ENCODE measurements around the gene RAB23.

RAB23 gene

DNA sequence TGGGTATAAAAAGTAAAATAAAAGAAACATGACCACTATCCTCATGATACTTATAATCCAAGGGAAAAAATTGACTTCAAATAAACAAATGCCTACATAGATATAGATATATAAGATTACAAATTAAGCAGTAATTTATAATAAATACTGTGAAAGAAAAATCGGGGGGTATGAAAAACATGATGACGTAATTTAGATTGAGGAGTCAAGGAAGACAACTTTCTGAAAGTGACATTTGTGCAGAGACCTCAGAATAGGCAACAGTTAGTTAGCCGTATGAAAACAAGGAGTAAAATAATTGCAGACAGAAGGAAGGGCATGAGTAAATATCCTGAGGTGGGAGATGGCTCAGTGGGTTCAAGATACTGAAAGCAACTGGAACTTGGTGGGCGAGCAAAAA, 28.2 kb upstream of the RAB23 start:
- Histone ChIP-seq H3K27me3 (ENCODE audit: insufficient read depth, low read length) (no peaks in the 10 kb centered on the region), H3K9ac (ENCODE audit: low read length) (no peak overlapping the region), H3K4me2 (ENCODE audit: low read length) (no peak overlapping the region), H3K79me2 (ENCODE audit: insufficient read depth, low read length) (no peaks in the 10 kb centered on the region), H2AFZ (ENCODE audit: low read length) (no peak overlapping the region), H4K20me1 (ENCODE audit: insufficient read depth, low read length) (no peaks in the 10 kb centered on the region), H3K9me3 (ENCODE audit: low read length) (no peaks in the 10 kb centered on the region), H3K4me3 (ENCODE audit: low read depth, low read length, poor library complexity, severe bottlenecking) (no peak overlapping the region), H3K4me1 (ENCODE audit: insufficient read depth, low read length, severe bottlenecking) (no peaks in the 10 kb centered on the region), H3K27ac (ENCODE audit: low read depth, low read length, poor library complexity, severe bottlenecking) (no peak overlapping the region), H3K9me2 (ENCODE audit: low read depth, low read length) (no peaks in the 10 kb centered on the region), H3K36me3 (ENCODE audit: insufficient read depth, low read length) (no peaks in the 10 kb centered on the region), H3F3A (ENCODE audit: insufficient read depth, low read length) (no peaks in the 10 kb centered on the region)
- TF ChIP-seq CTCF (IDR thresholded peaks at IDR 0.05; ENCODE audit: low read length) (no peak), EZH2 (IDR thresholded peaks at IDR 0.05; ENCODE audit: borderline replicate concordance, low read length) (no peak)

DNA sequence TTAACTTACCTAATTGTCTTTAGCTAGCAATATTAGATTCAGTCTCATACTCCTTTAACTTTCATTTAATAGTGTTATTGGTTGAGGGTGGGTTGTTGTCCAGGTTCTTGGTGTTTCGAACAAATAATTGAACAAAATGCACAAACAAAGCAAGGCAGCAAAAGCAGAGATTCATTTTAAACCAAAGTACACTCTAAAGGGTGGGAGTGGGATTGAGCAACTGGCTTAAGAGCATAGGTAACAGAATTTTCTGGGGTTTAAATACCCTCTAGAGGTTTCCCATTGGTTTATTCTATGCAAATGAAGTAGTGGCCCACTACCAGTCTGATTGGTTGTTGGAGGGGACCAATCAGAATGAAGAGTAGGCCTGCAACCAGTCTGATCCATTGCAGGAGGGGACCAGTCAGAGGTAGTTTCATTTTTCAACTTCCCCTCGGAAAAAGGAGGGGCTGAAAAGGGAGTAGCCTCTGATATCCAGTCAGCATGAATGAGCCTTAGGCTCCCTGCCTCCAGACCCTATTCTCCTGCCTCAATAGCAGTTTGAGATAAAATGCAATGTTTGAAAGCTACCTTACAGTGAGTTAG, 26.3 kb upstream of the RAB23 start:
- Histone ChIP-seq H2AFZ (ENCODE audit: low read length) (no peak overlapping the region), H4K20me1 (ENCODE audit: insufficient read depth, low read length) (no peaks in the 10 kb centered on the region), H3K27ac (ENCODE audit: low read depth, low read length, poor library complexity, severe bottlenecking) (no peak overlapping the region), H3K4me3 (ENCODE audit: low read depth, low read length, poor library complexity, severe bottlenecking) (no peak overlapping the region), H3K9me3 (ENCODE audit: low read length) (no peaks in the 10 kb centered on the region), H3K27me3 (ENCODE audit: insufficient read depth, low read length) (no peaks in the 10 kb centered on the region), H3F3A (ENCODE audit: insufficient read depth, low read length) (no peaks in the 10 kb centered on the region), H3K4me1 (ENCODE audit: insufficient read depth, low read length, severe bottlenecking) (no peaks in the 10 kb centered on the region), H3K36me3 (ENCODE audit: insufficient read depth, low read length) (no peaks in the 10 kb centered on the region), H3K79me2 (ENCODE audit: insufficient read depth, low read length) (no peaks in the 10 kb centered on the region), H3K9me2 (ENCODE audit: low read depth, low read length) (no peaks in the 10 kb centered on the region), H3K4me2 (ENCODE audit: low read length) (no peak overlapping the region), H3K9ac (ENCODE audit: low read length) (no peak overlapping the region)
- TF ChIP-seq EZH2 (IDR thresholded peaks at IDR 0.05; ENCODE audit: borderline replicate concordance, low read length) (no peak), CTCF (IDR thresholded peaks at IDR 0.05; ENCODE audit: low read length) (no peak)

DNA sequence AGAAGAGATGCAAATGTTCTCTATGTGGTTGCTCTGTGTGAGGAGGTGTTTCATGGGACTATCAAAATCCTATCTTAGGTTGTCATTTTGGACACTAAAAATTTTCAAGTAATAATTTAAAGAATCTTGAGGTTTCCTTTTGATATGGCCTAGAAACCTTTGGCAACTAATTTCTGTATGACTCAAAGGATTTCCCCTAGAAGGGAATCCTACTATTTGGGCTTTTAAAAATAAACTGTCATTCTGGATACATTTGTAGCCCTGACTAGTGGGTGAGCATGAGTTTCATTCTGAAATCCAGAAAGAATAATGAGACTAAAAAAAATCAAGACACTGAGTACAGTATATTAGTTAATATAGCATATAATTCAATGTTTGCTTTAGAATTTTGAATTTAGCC, 25.5 kb upstream of the RAB23 start:
- TF ChIP-seq EZH2 (IDR thresholded peaks at IDR 0.05; ENCODE audit: borderline replicate concordance, low read length) (no peak), CTCF (IDR thresholded peaks at IDR 0.05; ENCODE audit: low read length) (no peak)
- no peaks in the 10 kb centered on the region for H3K4me1 ChIP-seq (ENCODE audit: insufficient read depth, low read length, severe bottlenecking)
- no peaks in the 10 kb centered on the region for H3K9me2 ChIP-seq (ENCODE audit: low read depth, low read length)

More for the DNA sequence above, 25.5 kb upstream of the RAB23 start:
- Histone ChIP-seq H3K4me3 (ENCODE audit: low read depth, low read length, poor library complexity, severe bottlenecking) (no peak overlapping the region), H3K4me2 (ENCODE audit: low read length) (no peak overlapping the region), H3K9me3 (ENCODE audit: low read length) (no peaks in the 10 kb centered on the region), H2AFZ (ENCODE audit: low read length) (no peak overlapping the region), H3K36me3 (ENCODE audit: insufficient read depth, low read length) (no peaks in the 10 kb centered on the region), H3K27ac (ENCODE audit: low read depth, low read length, poor library complexity, severe bottlenecking) (no peak overlapping the region), H3K9ac (ENCODE audit: low read length) (no peak overlapping the region), H3K27me3 (ENCODE audit: insufficient read depth, low read length) (no peaks in the 10 kb centered on the region), H3K79me2 (ENCODE audit: insufficient read depth, low read length) (no peaks in the 10 kb centered on the region), H3F3A (ENCODE audit: insufficient read depth, low read length) (no peaks in the 10 kb centered on the region), H4K20me1 (ENCODE audit: insufficient read depth, low read length) (no peaks in the 10 kb centered on the region)

Measured in OCI-LY1 (cell line).